ENCODE measurements around the gene SLC31A1.

- TF ChIP-seq CTCF (IDR thresholded peaks at IDR 0.05; ENCODE audit: insufficient read depth, low read length, poor library complexity, severe bottlenecking), result no peak
- no peak for TF ChIP-seq EZH2phosphoT487 (conservative IDR thresholded peaks at IDR 0.05; ENCODE audit: low read length)
These were observed 81.6 kb downstream of the SLC31A1 start, which contains the start of gene RNF183 for GRCh38 chr9:113302792-113303418.
